HCT116 (cell line): Measurements from ENCODE around the gene STON1.

Experiments
- FOSL1 ChIP-seq: IDR thresholded peaks from 2 replicates; pipeline ENCODE4 v1.6.1; 2012; ENCODE audit warnings: low read depth
- TF ChIP-seq, protein P1 (sequence below), 3 experiments: fragments of 200-600 bp in 1 of 3; sonication (generic) in 1 of 3; IDR thresholded peaks in 2 of 3; conservative IDR thresholded peaks in 1 of 3; 2 replicates each; pipeline ENCODE4 v1.5.1; 2012 to 2017; ENCODE audit warnings: low read depth in 2 of 3, low read length in 2 of 3, antibody characterized with exemption in 1 of 3, borderline replicate concordance in 1 of 3, control low read depth in 1 of 3, mild to moderate bottlenecking in 1 of 3, mixed read lengths in 1 of 3, mixed run types in 1 of 3, moderate library complexity in 1 of 3; ENCODE audit not compliant: insufficient read depth in 1 of 3

GRCh38 chr2:48534781-48535180 lies 4.8 kb downstream of the STON1 start:
- TF ChIP-seq, protein P1, sequence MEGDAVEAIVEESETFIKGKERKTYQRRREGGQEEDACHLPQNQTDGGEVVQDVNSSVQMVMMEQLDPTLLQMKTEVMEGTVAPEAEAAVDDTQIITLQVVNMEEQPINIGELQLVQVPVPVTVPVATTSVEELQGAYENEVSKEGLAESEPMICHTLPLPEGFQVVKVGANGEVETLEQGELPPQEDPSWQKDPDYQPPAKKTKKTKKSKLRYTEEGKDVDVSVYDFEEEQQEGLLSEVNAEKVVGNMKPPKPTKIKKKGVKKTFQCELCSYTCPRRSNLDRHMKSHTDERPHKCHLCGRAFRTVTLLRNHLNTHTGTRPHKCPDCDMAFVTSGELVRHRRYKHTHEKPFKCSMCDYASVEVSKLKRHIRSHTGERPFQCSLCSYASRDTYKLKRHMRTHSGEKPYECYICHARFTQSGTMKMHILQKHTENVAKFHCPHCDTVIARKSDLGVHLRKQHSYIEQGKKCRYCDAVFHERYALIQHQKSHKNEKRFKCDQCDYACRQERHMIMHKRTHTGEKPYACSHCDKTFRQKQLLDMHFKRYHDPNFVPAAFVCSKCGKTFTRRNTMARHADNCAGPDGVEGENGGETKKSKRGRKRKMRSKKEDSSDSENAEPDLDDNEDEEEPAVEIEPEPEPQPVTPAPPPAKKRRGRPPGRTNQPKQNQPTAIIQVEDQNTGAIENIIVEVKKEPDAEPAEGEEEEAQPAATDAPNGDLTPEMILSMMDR (IDR thresholded peaks at IDR 0.05 in 2 of 3, conservative IDR thresholded peaks at IDR 0.05 in 1 of 3; ENCODE audit: borderline replicate concordance in 1 of 3, insufficient read depth in 1 of 3, low read depth in 2 of 3, low read length in 2 of 3) = no peak
- no peak for TF ChIP-seq FOSL1
